Epithelial cell of esophagus (primary cell): Measurements from ENCODE around the gene AGPAT3.
A peak's percentile ranks its signal among the peaks of the same experiment; 100 is the strongest.

Experiments
- DNase-seq: peaks from one replicate; pipeline ENCODE4 v3.0.0; 2010; ENCODE audit warnings: low read depth
- H3K4me3 ChIP-seq: 2 replicates; pipeline ENCODE4 v1.5.1; 2011; ENCODE audit warnings: mild to moderate bottlenecking, low read length, control low read depth
- TF ChIP-seq, protein P1 (sequence below): IDR thresholded peaks from 2 replicates; pipeline ENCODE4 v1.5.1; 2011; ENCODE audit warnings: low read depth, mild to moderate bottlenecking, low read length, control low read depth, inconsistent platforms; ENCODE audit not compliant: insufficient read depth; ENCODE audit errors: missing control alignments

AGPAT3 gene

GRCh38 chr21:43975469-43976098 lies 110.6 kb downstream of the AGPAT3 start:
- H3K4me3 ChIP-seq, result no peak overlapping the region
- TF ChIP-seq, protein P1, sequence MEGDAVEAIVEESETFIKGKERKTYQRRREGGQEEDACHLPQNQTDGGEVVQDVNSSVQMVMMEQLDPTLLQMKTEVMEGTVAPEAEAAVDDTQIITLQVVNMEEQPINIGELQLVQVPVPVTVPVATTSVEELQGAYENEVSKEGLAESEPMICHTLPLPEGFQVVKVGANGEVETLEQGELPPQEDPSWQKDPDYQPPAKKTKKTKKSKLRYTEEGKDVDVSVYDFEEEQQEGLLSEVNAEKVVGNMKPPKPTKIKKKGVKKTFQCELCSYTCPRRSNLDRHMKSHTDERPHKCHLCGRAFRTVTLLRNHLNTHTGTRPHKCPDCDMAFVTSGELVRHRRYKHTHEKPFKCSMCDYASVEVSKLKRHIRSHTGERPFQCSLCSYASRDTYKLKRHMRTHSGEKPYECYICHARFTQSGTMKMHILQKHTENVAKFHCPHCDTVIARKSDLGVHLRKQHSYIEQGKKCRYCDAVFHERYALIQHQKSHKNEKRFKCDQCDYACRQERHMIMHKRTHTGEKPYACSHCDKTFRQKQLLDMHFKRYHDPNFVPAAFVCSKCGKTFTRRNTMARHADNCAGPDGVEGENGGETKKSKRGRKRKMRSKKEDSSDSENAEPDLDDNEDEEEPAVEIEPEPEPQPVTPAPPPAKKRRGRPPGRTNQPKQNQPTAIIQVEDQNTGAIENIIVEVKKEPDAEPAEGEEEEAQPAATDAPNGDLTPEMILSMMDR, result peak; percentile 97
- DNase-seq, result peak; percentile 74

- no peak for DNase-seq
- H3K4me3 ChIP-seq, result no peak overlapping the region
- TF ChIP-seq, protein P1, result no peak
Observed at GRCh38 chr21:43976661-43977060, 111.6 kb downstream of the AGPAT3 start.

DNA sequence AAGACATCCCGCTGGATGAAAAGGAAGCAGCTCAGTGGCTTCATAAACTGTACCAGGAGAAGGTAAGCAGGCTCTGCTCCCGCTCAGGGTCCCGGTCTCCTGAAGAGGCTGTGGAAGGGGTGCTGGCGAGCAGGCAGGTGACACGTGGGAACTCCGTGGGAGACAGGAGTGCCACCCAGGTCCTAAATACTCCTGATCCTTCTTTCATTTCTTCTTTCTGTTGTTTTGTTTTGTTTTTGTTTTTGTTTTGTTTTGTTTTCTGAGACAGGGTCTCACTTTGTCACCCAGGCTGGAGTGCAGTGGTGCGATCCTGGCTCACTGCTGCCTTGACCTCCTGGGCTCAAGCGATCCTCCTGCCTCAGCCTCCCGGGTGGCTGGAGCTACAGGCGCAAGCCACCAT lies 113.0 kb downstream of the AGPAT3 start:
- no peak overlapping the region for H3K4me3 ChIP-seq
- TF ChIP-seq, protein P1, result no peak
- no peak for DNase-seq

DNA sequence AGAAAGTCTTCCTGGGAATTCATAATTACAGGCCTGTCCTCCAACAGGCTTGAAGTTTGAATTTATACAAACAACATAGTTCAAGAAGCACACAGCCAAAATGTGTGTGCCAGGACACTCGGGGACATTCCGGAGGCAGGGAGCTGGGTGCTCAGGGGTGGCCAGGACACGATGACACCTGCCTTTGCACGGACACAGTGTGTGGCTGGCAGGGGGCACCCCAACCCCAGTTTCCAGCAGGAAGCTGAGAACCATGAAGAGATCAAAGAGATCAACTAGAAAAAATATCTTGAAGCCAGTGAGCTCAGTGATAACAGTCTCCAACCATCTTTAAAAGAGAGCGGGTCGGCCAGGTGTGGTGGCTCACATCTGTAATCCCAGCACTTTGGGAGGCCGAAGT lies 114.6 kb downstream of the AGPAT3 start:
- no peak for DNase-seq
- TF ChIP-seq, protein P1, result no peak
- no peak overlapping the region for H3K4me3 ChIP-seq

DNA sequence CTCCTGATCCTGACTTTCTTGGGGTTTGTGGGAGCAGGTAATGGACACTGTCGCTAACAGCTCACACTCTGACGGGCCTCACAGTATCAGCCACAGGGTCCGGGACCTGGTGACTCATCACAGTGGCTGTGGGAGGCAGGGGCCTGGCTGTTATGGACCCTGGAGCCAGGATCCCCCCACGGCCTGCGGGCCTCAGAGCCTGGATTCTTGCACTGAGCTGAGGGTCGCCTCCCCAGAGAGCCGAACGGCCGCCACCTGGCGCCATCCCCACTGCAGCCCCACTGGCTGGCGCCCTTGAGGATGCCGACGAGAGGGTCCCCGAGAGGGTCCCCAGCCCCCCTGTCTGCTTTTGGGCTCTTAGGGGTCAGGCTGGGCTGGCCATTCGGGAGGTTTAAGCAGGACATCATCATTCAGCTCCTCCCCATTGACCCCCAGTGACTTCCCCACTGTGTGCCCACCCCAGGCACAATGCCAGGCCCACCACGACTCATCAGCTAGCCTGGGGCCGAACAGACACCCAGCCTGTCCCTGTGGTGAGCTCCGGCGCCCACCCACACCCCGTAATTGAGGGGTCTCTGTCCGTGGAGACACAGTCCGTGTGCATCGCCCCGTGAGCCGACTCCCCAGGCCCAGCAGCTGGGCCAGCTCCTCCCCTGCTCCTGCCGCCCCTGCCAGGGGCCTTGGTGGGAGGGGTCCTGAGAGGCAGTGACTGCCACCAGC lies 116.3 kb downstream of the AGPAT3 start:
- no peak for DNase-seq

GRCh38 chr21:43981871-43982210 lies 116.8 kb downstream of the AGPAT3 start:
- DNase-seq, result no peak
- TF ChIP-seq, protein P1, result no peak
- H3K4me3 ChIP-seq, result no peak overlapping the region

More for the DNA sequence above, 116.3 kb downstream of the AGPAT3 start:
- no peak overlapping the region for H3K4me3 ChIP-seq
- TF ChIP-seq, protein P1, result no peak
